ENCODE measurements around the gene NCKAP1.
"Not testable (repeated sequence)": the region's sequence is repeated elsewhere in the genome, so short reads cannot be mapped to it uniquely, and the experiment has no call there.

NCKAP1 gene

GRCh38 chr2:183037553-183038340 is 510 bp downstream of the NCKAP1 start:
- DNase-seq: no peak

GRCh38 chr2:183037074-183037552 is 1.1 kb downstream of the NCKAP1 start:
- DNase-seq: no peak

DNA sequence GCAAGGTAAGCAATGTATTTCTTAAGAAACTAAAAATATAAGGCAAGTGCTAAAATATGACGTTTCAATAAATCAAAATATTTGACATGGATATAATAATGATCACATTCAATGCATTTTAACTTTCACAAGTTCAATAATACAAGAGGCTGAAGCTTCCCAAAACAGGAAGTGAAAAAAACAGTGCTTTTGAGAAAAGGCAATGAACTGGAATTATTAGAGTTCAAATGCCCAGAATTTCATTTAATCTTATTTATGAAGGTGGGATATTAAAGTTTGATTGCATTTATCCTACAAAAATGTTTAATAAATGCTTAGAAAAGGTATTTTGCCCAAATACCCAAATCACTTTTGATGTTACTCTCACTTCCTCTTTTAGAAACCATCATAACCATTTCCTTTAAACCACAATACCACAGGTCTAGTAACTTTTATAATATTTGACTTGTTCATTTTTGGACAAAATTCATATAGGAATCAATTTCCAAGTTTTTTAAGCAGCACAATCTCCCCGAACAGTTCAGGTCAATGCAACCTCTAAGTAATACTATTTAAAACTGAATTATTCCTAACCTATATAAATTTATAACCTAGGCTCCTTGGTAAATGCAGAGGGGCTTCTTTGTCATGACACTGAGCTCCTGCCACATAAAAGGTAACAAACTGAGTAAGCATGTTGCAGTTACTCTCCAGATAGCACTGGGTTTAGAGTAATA is 2.1 kb downstream of the NCKAP1 start:
- no peak for DNase-seq

DNA sequence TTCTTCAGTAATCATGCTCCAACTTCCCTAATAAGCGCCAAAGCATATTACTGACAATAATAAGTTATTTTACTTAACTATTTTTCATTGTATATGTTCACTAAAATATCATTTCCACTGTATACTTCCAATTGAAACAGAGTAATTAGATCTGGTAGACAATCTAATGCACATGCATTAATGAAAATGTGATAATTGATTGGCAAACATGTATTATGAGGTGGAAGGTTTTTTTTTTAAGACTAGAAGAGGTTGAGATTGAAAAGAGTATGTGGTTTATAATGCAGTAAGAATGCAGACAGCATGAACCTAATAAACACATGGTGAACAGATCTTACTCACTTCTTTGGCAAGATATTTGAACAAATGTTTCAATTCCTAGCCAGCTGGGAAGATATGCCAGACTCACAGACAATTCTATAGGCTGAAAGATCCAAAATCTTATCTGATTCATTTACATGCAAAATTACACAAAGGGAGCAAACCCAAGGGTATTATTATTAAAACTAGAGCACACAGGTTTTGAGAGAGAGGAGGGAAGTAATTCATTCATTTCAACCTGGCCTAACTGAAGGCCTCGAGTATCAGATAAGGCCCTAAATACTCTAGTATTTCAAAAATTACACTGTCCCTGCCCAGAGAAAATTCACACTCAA is 2.8 kb downstream of the NCKAP1 start:
- no peak for DNase-seq

- DNase-seq: no peak
Measured at GRCh38 chr2:183034806-183035205, 3.5 kb downstream of the NCKAP1 start.

DNA sequence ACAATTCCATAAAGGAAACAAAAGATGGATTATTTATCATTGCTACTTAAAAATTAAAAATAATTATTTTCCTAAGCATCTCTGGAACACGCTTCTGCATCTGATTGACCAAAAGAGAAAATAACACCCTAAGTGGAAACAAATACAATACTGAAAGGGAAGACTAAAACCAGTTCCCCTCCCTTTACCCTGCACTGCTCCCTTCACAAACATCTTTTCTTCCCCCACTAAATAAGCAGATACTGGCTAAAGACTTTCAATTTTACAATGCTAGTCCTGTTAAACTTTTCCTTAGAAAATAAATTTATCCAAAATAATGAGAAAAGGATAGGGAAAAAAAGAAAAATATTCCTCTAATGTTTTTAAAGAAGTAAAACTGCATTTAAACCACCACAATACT is 4.3 kb downstream of the NCKAP1 start:
- no peak for DNase-seq

DNA sequence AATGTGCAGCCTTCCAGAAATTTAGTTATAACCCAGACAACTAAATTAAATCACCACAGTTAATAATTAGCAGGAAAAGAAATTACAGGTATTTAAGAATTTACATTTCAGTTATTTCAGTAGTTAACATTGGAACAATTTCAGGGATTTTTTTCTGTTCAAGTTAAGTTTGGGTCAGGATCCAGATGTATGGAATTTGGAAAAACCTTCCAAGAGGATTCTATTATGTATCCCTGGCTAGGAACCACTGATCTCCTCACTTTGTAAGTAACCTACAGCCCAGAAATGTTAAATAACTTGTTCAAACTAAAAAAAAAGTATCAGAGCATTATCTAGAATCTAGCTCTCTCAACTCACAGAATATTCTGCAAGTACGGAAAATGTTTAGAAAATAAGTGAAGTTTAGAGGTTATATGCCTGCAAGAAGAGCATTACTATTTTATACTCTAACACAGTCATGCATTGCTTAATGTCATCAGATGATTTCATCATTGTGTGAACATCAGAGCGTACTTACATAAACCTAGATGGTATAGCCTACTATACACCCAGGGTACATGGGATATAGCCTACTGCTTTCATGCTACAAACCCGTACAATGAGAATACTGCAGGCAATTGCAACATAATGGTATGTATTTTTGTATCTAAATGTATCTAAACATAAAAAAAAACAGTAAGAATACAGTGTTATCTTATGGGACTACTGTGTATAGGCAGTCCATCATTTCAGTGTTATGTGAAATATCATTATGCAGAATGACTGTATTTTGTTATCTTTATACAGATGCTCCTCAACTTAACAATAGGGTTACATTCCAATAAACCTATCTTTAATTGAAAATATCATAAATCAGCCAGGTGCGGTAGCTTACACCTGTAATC is 6.1 kb downstream of the NCKAP1 start:
- no peak for DNase-seq

GRCh38 chr2:183029219-183029618 is 9.0 kb downstream of the NCKAP1 start:
- DNase-seq: no peak

- no peak for DNase-seq
Measured at GRCh38 chr2:183028108-183028507, 10.1 kb downstream of the NCKAP1 start.

GRCh38 chr2:183027443-183027842 is 10.8 kb downstream of the NCKAP1 start:
- DNase-seq: no peak

GRCh38 chr2:183026424-183026823 is 11.8 kb downstream of the NCKAP1 start:
- DNase-seq: no peak

DNA sequence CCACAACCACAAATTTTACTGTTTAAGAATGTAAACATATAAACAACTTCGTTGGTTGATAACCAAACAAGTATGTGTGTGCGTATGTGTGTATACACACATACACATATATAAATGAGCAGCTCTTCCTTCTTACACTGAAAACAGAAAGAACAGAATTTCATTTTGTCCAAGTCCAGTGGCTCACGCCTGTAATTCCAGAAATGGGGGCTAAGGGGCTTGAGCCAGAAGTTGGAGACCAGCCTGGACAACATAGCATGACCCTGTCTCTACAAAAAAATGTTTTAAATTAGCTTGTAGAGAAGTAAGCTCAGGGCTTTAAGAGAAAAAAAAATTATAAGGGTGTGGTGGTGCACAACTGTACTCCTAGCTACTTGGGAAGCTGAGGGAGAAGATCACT is 12.3 kb downstream of the NCKAP1 start:
- no peak for DNase-seq

DNA sequence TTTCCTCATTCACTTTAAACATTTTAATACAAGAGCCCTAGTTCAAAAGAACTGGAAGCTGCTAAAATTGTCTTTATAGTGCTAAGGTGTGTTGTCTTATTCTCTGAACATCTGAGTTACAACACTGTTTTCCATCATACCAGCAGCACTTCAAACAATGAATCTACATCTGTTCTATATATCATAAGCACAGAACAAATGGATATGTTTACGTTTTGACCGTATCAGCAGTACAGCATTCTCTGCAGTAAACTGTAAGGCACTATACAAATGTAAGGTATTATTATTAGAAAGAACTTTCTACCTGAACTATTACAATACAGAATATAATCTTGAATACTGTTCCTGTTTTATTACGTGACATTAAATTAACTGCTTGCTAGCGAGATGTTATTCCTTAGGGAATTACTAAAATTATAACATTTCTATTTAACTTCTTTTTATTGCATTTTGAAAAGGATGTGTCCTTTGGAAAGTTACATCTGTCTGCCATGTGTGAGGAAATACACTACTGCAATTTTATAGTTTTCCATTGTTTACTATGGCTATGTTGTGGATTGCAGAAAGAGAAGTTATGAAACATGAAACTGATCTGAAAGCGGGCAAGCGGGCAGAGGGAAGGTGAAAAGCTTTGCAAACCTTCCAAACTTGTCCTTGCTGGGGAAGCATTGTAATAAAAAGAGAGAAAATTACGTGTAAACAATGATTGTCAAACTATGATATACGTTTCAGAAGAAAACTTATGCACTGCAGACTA is 13.7 kb downstream of the NCKAP1 start:
- no peak for DNase-seq

DNA sequence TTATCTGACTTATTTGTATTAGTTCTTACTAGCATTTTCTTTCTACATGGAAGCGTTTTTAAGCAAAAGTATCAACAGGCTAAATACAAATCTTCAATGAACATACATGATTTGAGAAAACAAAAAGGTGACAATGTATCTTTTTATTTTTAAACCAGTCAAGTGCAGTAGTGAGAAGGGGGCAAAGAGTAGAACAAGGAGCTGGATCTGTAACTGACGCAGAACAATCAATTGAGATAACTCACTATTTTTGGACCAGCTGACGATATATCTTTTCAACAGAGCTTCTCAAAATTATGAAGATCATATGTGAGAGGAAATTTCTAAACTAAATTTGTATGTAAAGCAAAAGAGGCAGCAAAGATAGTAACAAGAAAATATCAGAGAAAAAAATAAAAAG is 15.5 kb downstream of the NCKAP1 start:
- no peak for DNase-seq

DNA sequence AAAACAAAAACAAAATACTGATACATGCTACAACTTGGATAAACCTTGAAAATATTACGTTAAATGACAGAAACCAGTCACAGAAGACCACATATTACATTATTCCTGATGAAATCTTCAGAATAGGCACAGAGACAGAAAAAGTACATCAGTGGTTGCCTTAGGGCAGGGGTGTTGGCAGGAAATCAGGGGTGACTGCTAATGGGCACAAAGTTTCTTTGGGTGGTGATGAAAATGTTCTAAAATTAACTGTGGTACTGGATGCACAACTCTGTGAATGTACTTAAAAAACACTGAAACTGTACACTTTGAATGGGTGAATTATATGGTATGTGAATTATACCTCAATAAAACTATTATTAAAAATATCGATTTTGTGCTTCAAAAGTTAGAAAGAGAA is 16.6 kb downstream of the NCKAP1 start:
- DNase-seq: no peak

DNA sequence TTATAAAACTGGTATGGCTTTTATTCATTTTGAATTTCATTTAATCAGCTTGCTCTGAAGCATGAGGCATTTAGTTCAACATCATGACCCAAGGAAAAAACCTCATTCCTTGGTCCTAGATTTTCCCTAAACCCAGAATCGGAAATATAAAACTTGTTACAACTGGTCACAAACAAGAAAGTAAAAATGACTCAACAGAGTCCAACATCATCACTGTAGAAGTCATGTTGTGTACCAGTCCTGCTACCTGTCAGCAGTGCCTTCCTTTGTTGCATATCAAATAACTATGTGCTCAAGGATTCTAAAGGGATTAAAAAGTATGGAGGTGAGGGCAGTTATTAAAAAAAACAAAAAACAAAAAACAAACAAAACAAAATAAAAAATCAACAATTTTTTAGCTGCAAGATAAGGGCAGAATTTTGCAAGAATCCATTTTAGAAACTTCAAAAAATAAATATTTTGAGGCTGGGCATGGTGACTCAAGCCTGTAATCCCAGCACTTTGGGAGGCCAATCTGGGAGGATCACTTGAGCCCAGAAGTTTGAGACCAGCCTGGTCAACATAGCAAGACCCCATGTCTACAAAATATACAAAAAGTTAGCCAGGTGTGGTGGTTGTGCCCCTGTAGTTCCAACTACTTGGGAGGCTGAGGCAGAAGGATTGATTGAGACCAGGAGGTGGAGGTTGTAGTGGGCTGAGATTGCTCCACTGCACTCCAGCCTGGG is 18.4 kb downstream of the NCKAP1 start:
- no peak for DNase-seq

- not testable (repeated sequence) for DNase-seq
Measured at GRCh38 chr2:183017845-183018244, 20.4 kb downstream of the NCKAP1 start.

GRCh38 chr2:183014005-183014404 is 24.3 kb downstream of the NCKAP1 start:
- DNase-seq: no peak

DNA sequence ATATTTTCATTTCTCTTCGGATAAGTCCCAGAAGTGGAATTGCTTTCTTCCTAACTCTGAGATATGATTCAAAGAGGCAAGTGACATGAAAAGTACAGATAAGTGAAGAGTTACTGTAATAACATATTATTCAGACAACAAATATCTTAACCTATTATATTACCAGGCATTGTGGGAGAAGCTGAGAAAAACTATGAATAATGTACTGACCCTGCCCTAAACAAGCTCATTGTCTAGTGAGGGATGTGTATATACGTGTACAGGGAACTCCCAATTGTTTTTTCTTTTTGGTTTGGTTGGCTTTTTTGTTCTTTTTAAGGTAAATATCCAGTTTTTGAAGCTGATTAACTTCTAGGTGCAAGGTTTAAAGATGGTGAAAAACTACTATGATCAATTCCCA is 26.5 kb downstream of the NCKAP1 start:
- DNase-seq: no peak

DNA sequence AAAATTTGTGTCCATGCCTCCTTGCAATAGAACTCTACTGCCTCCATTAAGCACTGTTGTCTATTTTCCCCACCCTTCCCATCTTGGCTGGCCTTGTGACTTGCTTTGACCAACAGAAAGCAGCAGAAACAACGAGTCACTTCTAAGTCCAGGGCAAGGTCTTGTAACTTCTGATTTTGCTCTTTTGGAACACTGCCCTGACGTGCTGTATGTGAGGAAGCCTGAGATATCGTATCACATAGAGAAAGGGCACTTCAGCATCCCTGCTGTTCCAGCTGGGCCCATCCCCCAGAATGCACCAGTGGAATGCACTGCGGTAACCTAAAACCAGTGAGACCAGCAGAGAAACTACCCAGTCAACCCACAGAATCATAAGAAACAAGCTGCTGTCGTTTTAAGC is 28.1 kb downstream of the NCKAP1 start:
- DNase-seq: no peak

- no peak for DNase-seq
Measured at GRCh38 chr2:183009249-183009899, 28.9 kb downstream of the NCKAP1 start.

Measured in activated CD4-positive, CD25-positive, alpha-beta regulatory T cell treated with anti-CD3 and anti-CD28 coated beads, Interleukin-2, amount 50 U/mL, for 72 hours (primary cell).